ENCODE results near the gene BIRC3. TPM values are rescaled to one million over a fixed set of nuclear protein-coding genes. Genes with fewer than 3 reads are reported as not detected.

Gene BIRC3
- total RNA-seq, 4 donors from 2014 or later, result 5.2 to 8.1 (median 7.7) TPM

DNA sequence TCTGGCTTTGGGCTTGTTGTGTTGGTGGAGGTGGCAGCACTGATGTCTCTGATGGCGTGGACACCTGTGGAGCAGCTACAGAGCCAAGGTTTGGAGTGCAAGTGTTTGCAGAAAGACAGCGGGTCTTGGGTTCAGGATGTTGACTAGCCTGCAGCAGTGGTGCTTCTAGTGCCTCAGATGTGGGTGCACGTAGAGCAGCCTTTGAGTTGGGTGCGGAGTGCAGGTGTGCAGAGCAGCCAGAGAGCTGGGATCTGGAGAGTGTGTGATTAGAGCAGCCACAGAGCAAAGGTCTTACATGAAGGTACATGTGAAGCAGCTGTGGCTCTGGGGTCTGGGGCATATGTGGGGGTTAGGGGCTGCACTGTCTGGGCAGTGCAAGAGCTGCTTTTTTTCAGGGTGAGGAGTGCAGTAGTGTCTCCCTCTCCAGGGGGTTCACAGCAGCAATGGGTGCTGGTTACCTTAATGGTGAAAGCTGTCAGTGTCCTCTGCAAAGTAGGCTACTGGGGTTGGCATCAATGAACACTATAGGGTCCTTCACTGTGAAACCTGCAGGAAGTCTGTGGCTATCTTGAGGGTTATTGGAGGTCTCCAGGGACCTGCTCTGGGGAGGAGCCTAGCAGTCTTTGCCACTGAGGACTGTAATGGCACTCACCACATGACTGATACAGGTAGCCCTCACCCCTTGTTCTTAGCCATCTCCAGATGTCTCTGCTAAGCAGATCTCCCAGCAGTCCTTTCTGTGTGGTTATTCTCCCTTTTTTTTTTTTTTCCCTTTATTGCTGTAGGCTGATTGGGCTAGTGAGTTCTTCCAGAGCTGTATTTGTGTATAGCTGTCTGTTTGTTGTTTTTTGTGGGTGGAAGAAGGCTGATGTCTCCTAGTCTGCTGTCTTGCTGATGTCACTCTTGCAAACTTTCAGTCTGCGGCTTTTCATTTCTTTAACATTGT is 44.1 kb downstream of the BIRC3 start:
- TF ChIP-seq, protein P1, sequence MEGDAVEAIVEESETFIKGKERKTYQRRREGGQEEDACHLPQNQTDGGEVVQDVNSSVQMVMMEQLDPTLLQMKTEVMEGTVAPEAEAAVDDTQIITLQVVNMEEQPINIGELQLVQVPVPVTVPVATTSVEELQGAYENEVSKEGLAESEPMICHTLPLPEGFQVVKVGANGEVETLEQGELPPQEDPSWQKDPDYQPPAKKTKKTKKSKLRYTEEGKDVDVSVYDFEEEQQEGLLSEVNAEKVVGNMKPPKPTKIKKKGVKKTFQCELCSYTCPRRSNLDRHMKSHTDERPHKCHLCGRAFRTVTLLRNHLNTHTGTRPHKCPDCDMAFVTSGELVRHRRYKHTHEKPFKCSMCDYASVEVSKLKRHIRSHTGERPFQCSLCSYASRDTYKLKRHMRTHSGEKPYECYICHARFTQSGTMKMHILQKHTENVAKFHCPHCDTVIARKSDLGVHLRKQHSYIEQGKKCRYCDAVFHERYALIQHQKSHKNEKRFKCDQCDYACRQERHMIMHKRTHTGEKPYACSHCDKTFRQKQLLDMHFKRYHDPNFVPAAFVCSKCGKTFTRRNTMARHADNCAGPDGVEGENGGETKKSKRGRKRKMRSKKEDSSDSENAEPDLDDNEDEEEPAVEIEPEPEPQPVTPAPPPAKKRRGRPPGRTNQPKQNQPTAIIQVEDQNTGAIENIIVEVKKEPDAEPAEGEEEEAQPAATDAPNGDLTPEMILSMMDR (IDR thresholded peaks at IDR 0.05; ENCODE audit: low read depth), result no peak

DNA sequence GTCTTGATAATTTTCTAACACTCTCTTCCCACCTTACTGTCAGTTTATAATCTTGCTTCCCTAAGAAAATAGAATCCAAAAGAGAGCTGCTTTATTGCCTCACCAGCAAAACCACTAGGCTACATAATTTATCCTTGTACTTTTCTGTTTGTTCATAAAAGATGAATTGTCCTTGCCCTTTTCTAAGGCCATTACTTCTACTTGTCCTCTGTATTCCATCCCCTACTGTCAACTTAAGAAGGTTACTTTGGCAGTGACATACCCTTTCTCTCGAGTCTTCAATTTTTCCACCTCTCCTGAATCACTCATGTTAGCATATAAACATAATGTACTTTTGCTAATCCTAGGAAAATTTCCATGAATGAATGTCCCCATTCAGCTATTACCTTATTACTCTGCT is 47.7 kb downstream of the BIRC3 start:
- TF ChIP-seq, protein P1 (IDR thresholded peaks at IDR 0.05; ENCODE audit: low read depth), result no peak

DNA sequence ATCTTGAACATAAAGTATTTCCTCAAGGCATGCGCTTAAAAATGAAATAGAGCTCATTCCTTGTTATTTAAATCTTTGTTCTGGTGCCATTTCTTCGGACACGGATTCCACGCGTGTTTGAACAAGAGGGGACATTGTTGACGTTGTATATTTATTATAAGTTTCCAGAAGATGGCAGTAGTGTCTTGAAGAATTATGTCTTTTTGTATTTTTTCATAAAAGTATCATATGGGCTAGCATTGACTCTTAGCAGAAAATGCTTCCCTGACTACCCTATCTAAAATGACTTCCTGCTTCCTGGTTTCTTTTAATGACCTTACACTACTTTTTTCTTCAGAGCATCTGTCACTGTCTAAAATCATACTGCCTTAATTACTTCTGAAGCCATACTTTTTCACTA is 50.1 kb downstream of the BIRC3 start:
- TF ChIP-seq, protein P1 (IDR thresholded peaks at IDR 0.05; ENCODE audit: low read depth), result no peak

DNA sequence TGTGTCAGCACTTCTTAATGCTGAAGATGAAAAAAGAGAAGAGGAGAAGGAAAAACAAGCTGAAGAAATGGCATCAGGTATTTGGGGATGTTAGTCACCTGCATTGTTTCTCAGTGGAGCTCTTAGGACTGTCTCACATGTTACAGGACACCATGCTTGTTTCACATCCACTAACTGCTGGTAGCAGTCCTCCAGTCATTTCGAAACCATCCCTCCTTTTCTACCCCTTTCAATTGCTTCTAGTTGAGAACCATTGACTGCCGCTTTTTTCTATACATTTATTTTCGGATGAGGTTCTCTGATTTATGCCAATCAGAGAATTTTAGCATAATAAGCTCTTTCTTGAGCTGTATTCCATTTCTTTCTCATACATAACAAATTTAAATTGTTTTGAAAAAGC is 51.2 kb downstream of the BIRC3 start:
- TF ChIP-seq, protein P1 (IDR thresholded peaks at IDR 0.05; ENCODE audit: low read depth), result no peak

DNA sequence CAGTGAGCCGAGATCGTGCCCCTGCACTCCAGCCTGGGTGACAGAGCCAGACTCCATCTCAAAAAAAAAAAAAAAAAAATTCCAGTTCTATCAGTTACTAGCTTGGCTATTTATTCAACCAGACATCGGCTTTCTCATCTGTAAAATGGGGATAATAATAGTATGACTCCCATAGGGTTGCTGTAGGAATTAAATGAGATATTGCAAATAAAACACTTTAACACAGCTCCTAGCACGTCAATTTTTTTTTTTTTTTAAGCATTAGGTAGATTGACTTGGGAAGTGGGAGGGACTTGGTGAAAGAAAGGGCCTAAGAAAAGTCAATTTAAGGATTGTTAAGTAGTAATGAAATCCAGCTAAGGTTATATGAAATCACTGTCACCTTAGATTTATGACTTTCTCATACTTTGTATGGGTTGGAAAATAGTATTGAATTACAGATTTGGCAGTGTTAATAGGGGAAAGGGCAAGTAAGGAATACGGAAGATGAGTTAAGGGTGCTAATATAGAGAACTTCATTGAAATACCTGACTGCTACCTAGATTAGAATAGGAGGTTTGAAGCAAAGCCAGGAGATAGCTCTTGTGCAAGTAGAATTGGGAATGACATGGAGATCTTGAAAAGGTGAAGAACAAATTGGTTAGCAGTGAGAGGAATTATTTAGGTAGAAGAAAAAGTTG is 58.6 kb downstream of the BIRC3 start:
- TF ChIP-seq, protein P1 (IDR thresholded peaks at IDR 0.05; ENCODE audit: low read depth), result no peak

DNA sequence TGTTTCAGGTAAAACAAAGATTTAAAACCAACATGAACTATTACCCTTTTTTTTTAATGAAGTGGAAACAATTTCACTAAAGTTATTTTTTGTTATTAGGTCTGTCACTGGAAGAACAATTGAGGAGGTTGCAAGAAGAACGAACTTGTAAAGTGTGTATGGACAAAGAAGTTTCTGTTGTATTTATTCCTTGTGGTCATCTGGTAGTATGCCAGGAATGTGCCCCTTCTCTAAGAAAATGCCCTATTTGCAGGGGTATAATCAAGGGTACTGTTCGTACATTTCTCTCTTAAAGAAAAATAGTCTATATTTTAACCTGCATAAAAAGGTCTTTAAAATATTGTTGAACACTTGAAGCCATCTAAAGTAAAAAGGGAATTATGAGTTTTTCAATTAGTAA is 60.6 kb downstream of the BIRC3 start:
- TF ChIP-seq, protein P1 (IDR thresholded peaks at IDR 0.05; ENCODE audit: low read depth), result no peak

DNA sequence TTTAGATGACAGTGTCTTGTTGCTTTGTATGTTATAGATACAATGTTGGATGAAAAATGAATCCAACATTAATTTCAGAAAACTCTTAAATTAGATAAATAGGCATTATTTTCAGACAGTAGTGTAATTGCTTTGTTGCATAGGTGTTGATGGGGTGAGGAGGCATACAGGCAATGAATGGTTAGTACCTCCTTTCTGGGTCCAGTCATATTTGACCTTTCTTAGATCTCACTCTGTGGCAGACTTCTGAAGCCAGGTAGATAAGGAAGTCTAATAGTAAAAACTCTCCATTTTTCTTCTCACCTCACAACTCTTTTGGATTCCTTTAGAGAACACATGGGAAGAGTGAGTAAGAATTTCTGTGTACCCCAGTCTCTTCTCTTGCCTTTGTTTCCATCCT is 61.5 kb downstream of the BIRC3 start:
- TF ChIP-seq, protein P1 (IDR thresholded peaks at IDR 0.05; ENCODE audit: low read depth), result no peak
